NCI-H82 treated with DMSO at 0.1 percent for 48 hours (cell line): ENCODE results near the gene ARHGAP12.

Source experiments
- DNase-seq: peaks from one replicate; lab custom pipeline; 2025; ENCODE audit not compliant: unreplicated experiment; lab: John Stamatoyannopoulos, UW

The ARHGAP12 gene

GRCh38 chr10:31829776-31830175 is 98.9 kb downstream of the ARHGAP12 start:
- DNase-seq: no peak

- DNase-seq: no peak
Observed at GRCh38 chr10:31823358-31823757, 105.3 kb downstream of the ARHGAP12 start.

- DNase-seq: no peak
Observed at GRCh38 chr10:31822616-31823318, 105.9 kb downstream of the ARHGAP12 start.

GRCh38 chr10:31822150-31822549 is 106.5 kb downstream of the ARHGAP12 start:
- no peak for DNase-seq

GRCh38 chr10:31820778-31821369 is 107.8 kb downstream of the ARHGAP12 start:
- no peak for DNase-seq

GRCh38 chr10:31820096-31820495 is 108.5 kb downstream of the ARHGAP12 start:
- DNase-seq: no peak

- no peak for DNase-seq
Observed at GRCh38 chr10:31819391-31819820, 109.2 kb downstream of the ARHGAP12 start.

- no peak for DNase-seq
Observed at GRCh38 chr10:31816318-31816717, 112.3 kb downstream of the ARHGAP12 start.

GRCh38 chr10:31808258-31809218 is 120.1 kb downstream of the ARHGAP12 start:
- DNase-seq: no peak

GRCh38 chr10:31804352-31804810 is 124.2 kb downstream of the ARHGAP12 start:
- DNase-seq: no peak

GRCh38 chr10:31803606-31804351 is 124.9 kb downstream of the ARHGAP12 start:
- DNase-seq: no peak

GRCh38 chr10:31799181-31799580 is 129.4 kb downstream of the ARHGAP12 start:
- no peak for DNase-seq

GRCh38 chr10:31792745-31793144 is 135.9 kb downstream of the ARHGAP12 start:
- no peak for DNase-seq

GRCh38 chr10:31789555-31789954 is 139.1 kb downstream of the ARHGAP12 start:
- no peak for DNase-seq

- DNase-seq: no peak
Observed at GRCh38 chr10:31782701-31783100, 145.9 kb downstream of the ARHGAP12 start.

- DNase-seq: no peak
Observed at GRCh38 chr10:31780717-31781116, 147.9 kb downstream of the ARHGAP12 start.

GRCh38 chr10:31778627-31779026 is 150.0 kb downstream of the ARHGAP12 start:
- no peak for DNase-seq

GRCh38 chr10:31776159-31776558 is 152.5 kb downstream of the ARHGAP12 start:
- DNase-seq: no peak

- no peak for DNase-seq
Observed at GRCh38 chr10:31774928-31775650, 153.5 kb downstream of the ARHGAP12 start.

- no peak for DNase-seq
Observed at GRCh38 chr10:31774299-31774900, 154.2 kb downstream of the ARHGAP12 start.
